H1 (cell line): ENCODE results near the gene ANKRD27. TPM values are rescaled to one million over a fixed set of nuclear protein-coding genes. Genes with fewer than 3 reads are reported as not detected.

Experiments used
- CBX8 ChIP-seq: fragments of 300-800, 300-1000 bp; sonication (generic); IDR thresholded peaks from 2 replicates; pipeline ENCODE4 v1.7.1; 2016; ENCODE audit warnings: low read depth, low read length, borderline replicate concordance
- CHD7 ChIP-seq: fragments of 300-600 bp; sonication (generic); IDR thresholded peaks from 2 replicates; pipeline ENCODE4 v1.7.1; 2012; ENCODE audit warnings: low read length, moderate library complexity, mild to moderate bottlenecking, inconsistent platforms; ENCODE audit not compliant: insufficient replicate concordance
- HDAC6 ChIP-seq: IDR thresholded peaks from one replicate; pipeline ENCODE4 v1.7.1; 2012; ENCODE audit warnings: low read depth, mild to moderate bottlenecking, inconsistent platforms, low read length, moderate library complexity
- NRF1 ChIP-seq: IDR thresholded peaks from 2 replicates; pipeline ENCODE4 v1.6.1; 2011; ENCODE audit warnings: mild to moderate bottlenecking, low read depth, low read length, improper control_type of control experiment
- POLR2AphosphoS5 ChIP-seq: IDR thresholded peaks from 2 replicates; pipeline ENCODE4 v1.6.1; 2011; ENCODE audit warnings: low read depth, low read length
- RAD21 ChIP-seq, 2 experiments: IDR thresholded peaks in 1 of 2; conservative IDR thresholded peaks in 1 of 2; 2 replicates each; pipeline ENCODE4 v1.6.1; 2011; ENCODE audit warnings: low read depth in 2 of 2, low read length in 2 of 2, improper control_type of control experiment in 1 of 2, inconsistent platforms in 1 of 2, mild to moderate bottlenecking in 1 of 2, moderate library complexity in 1 of 2
- SP4 ChIP-seq: IDR thresholded peaks from 2 replicates; pipeline ENCODE4 v1.6.1; 2012; ENCODE audit warnings: low read length, inconsistent platforms
- TCF12 ChIP-seq: IDR thresholded peaks from 2 replicates; pipeline ENCODE4 v1.6.1; 2011; ENCODE audit warnings: low read depth, mild to moderate bottlenecking, low read length
- ZNF274 ChIP-seq: IDR thresholded peaks from 2 replicates; pipeline ENCODE4 v1.7.0; 2012; ENCODE audit warnings: low read length, borderline replicate concordance; ENCODE audit errors: extremely low read depth
- polyA plus RNA-seq, 7 experiments: library from polyadenylated mRNA; depleted of rRNA in 3 of 7; stranded (reverse) in 5 of 7; unstranded in 2 of 7; fragments of >200 nt in 5 of 7; fragments of 200-250 nt in 2 of 7; gene quantifications; 1 replicate in 5 of 7; 2 replicates in 1 of 7; 4 replicates in 1 of 7; pipeline versions ENCODE4 v1.2.1 to v1.2.3, GENCODE V29; 2011 to 2013; ENCODE audit warnings: missing spikeins in 2 of 7, mixed read lengths in 2 of 7
- total RNA-seq: library from RNA; stranded (reverse); fragmentation: NEBNext Ultra II Directional; extraction: Animal tissue kit (Norgen Biotek cat#: 25700); gene quantifications from 2 replicates; pipeline ENCODE4 v1.2.1, GENCODE V29; 2021
- TF ChIP-seq, protein P1 (sequence below): IDR thresholded peaks from 2 replicates; pipeline ENCODE4 v1.6.1; 2011; ENCODE audit warnings: low read length, improper control_type of control experiment

Gene ANKRD27
- total and polyA plus RNA-seq, 2 of the 8 experiments (the other 6 are each of a cell fraction or from before 2014, with no cell fraction given), result 27.9 to 55.7 TPM

GRCh38 chr19:32719611-32720059 is 44.7 kb upstream of the ANKRD27 start, which contains the start of gene TDRD12 (continued):
- no peak for TF ChIP-seq CHD7
- TF ChIP-seq POLR2AphosphoS5, result no peak
- TF ChIP-seq NRF1, result no peak
- TF ChIP-seq RAD21 (IDR thresholded peaks at IDR 0.05 in 1 of 2, conservative IDR thresholded peaks at IDR 0.05 in 1 of 2; ENCODE audit: low read depth in 2 of 2, low read length in 2 of 2), result peak; percentile 29 to 53
- TF ChIP-seq HDAC6, result no peak
- TF ChIP-seq ZNF274, result no peak
- no peak for TF ChIP-seq CBX8
- TF ChIP-seq, protein P1, sequence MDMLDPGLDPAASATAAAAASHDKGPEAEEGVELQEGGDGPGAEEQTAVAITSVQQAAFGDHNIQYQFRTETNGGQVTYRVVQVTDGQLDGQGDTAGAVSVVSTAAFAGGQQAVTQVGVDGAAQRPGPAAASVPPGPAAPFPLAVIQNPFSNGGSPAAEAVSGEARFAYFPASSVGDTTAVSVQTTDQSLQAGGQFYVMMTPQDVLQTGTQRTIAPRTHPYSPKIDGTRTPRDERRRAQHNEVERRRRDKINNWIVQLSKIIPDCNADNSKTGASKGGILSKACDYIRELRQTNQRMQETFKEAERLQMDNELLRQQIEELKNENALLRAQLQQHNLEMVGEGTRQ, result no peak
- TF ChIP-seq SP4, result no peak
- TF ChIP-seq TCF12, result no peak
